Choroid plexus epithelial cell (primary cell): Measurements from ENCODE around the gene TP63.

Experiments
- DNase-seq: peaks from one replicate; pipeline ENCODE4 v3.0.0-alpha.2; 2010; ENCODE audit warnings: low read depth
- H3K4me3 ChIP-seq: 2 replicates; pipeline ENCODE4 v1.5.1; 2011; ENCODE audit warnings: low read depth, mild to moderate bottlenecking, control low read depth, low read length, moderate library complexity
- CTCF ChIP-seq: conservative IDR thresholded peaks from 2 replicates; pipeline ENCODE4 v1.5.1; 2011; ENCODE audit warnings: low read depth, mild to moderate bottlenecking, control low read depth, inconsistent platforms, low read length, moderate library complexity

The TP63 gene

DNA sequence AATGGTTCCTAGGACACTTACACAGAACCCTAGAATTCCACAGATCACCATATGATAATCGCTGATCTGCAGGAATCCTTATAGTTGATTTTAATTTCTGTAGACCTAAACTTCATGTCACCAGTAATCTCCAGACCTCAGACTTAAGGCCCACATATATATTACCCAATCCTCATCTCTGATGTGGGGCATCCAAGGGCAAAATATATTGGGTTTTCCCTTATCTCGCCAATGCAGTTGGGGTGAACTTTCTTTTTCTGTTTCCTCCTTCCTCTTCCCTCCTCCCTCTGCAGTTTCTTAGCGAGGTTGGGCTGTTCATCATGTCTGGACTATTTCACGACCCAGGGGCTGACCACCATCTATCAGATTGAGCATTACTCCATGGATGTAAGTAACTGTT lies 259.3 kb downstream of the TP63 start:
- no peak for DNase-seq
- no peak for TF ChIP-seq CTCF
- no peak overlapping the region for H3K4me3 ChIP-seq

DNA sequence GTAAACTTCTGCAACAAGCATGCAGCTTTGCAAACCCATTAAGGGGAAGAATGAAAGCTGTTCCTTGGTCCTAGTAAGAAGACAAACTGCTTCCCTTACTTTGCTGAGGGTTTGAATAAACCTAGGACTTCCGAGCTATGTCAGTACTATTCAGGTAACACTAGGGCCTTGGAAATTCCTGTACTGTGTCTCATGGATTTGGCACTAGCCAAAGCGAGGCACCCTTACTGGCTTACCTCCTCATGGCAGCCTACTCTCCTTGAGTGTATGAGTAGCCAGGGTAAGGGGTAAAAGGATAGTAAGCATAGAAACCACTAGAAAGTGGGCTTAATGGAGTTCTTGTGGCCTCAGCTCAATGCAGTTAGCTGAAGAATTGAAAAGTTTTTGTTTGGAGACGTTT lies 265.3 kb downstream of the TP63 start:
- no peak overlapping the region for H3K4me3 ChIP-seq

GRCh38 chr3:189897406-189897805 lies 266.2 kb downstream of the TP63 start:
- no peak for TF ChIP-seq CTCF
- H3K4me3 ChIP-seq = no peak overlapping the region
- DNase-seq = no peak

More for the DNA sequence above, 265.3 kb downstream of the TP63 start:
- TF ChIP-seq CTCF = no peak
- DNase-seq = no peak

DNA sequence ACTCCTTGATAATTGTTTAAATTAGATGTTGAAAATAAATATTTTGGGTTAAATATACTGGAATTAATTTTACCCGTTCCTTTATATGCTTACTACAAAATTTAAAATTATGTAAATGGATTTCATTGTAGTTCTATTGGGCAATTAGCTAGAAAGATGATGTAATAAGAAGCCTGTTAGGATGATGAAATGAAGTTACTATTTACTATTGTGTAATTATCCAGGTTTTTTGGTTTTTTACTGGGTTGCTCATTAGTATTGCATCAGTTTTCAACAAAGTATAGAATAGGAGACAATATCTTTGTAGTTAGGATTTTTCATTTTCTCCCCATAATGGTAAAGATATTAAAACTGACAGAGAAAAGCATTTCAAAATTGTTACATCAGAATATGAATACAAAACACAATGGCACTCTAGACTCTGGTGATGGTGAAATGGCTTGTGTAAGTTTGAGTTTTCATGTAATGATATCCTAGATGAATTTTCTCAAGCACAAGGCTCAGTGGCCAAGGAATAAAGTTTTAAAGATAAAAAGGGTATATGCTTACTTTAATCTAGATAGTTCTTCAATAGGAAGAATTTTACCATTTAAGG lies 267.5 kb downstream of the TP63 start:
- no peak overlapping the region for H3K4me3 ChIP-seq
- DNase-seq = peak; percentile 25
- no peak for TF ChIP-seq CTCF

DNA sequence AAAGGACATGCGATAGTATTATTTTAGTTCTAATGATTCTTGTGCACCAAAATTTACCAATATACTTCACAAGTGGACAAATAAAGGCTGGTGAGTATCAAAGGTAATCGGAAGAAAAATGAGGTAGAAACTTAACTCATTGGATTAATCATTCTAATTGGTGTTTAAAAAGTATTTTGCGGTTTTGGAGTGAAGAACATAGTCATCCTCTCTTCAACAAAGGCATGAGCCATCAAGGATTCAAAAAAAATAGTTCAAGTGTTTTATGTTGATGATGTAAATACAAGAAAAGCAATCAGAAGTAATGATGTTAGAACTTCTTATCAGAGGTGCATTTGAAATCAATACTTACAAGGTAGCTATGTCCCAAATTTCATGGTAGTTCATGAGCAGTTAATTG lies 268.0 kb downstream of the TP63 start:
- TF ChIP-seq CTCF = no peak
- DNase-seq = no peak
- H3K4me3 ChIP-seq = no peak overlapping the region

GRCh38 chr3:189900578-189900977 lies 269.4 kb downstream of the TP63 start:
- DNase-seq = no peak
- H3K4me3 ChIP-seq = no peak overlapping the region
- no peak for TF ChIP-seq CTCF

DNA sequence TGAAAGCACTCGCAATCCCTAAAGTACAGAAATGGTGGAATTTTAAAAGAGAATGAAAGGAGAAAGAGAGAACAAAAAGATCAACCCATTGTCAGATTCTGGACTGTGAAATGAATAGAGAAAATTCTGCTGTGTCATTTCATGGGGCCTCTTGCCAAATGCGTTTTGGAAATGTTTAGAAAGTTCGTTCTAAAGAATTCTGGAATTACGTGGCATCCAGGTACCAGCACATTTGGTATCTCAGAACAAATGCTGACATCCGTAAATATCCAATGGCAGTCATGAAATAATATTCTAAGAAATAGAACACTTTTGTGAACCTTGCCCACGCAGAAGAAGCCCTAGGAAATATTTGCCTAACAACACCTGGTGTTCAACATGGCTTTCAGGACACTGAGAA lies 270.3 kb downstream of the TP63 start:
- H3K4me3 ChIP-seq = no peak overlapping the region
- no peak for TF ChIP-seq CTCF
- no peak for DNase-seq
